Endothelial cell (in vitro differentiated cells): Measurements from ENCODE around the gene DOCK4. TPM values are rescaled to one million over a fixed set of nuclear protein-coding genes. Genes with fewer than 3 reads are reported as not detected.

Experiments used
- DNase-seq: peaks from one replicate; pipeline ENCODE4 v3.0.0; 2021; ENCODE audit warnings: low spot score
- H3K27ac Mint-ChIP-seq: one replicate; pipeline ENCODE4 v1.8.0; 2021; ENCODE audit warnings: mixed read lengths, inconsistent platforms; ENCODE audit not compliant: unreplicated experiment
- H3K27me3 Mint-ChIP-seq: one replicate; pipeline ENCODE4 v1.8.0; 2021; ENCODE audit warnings: mild to moderate bottlenecking, moderate library complexity, mixed read lengths, inconsistent platforms; ENCODE audit not compliant: unreplicated experiment
- H3K36me3 Mint-ChIP-seq: one replicate; pipeline ENCODE4 v1.8.0; 2021; ENCODE audit warnings: mild to moderate bottlenecking, low read depth, mixed read lengths, inconsistent platforms; ENCODE audit not compliant: unreplicated experiment
- H3K4me1 Mint-ChIP-seq: one replicate; pipeline ENCODE4 v1.8.0; 2021; ENCODE audit warnings: mild to moderate bottlenecking, mixed read lengths, inconsistent platforms; ENCODE audit not compliant: unreplicated experiment
- H3K4me3 Mint-ChIP-seq: one replicate; pipeline ENCODE4 v1.8.0; 2021; ENCODE audit warnings: mild to moderate bottlenecking, mixed read lengths, inconsistent platforms; ENCODE audit not compliant: unreplicated experiment
- H3K9me3 Mint-ChIP-seq: one replicate; pipeline ENCODE4 v1.8.0; 2021; ENCODE audit warnings: mixed read lengths, inconsistent platforms; ENCODE audit not compliant: unreplicated experiment
- CTCF ChIP-seq: fragments of 200-600 bp; sonication (generic); IDR thresholded peaks from one replicate; pipeline ENCODE4 v1.5.0; 2021; ENCODE audit warnings: antibody characterized with exemption; ENCODE audit not compliant: unreplicated experiment
- total RNA-seq: library from RNA; stranded (reverse); fragmentation: NEBNext Ultra II Directional; extraction: Animal tissue kit (Norgen Biotek cat#: 25700); gene quantifications from one replicate; pipeline ENCODE4 v1.2.1, GENCODE V29; 2021; ENCODE audit not compliant: unreplicated experiment

DOCK4 gene
- total RNA-seq, 1 donor from 2014 or later = 99.2 TPM

- H3K9me3 Mint-ChIP-seq = no peaks in the 10 kb centered on the region
- H3K27ac Mint-ChIP-seq = no peak overlapping the region
- peaks cover 28% of the 10 kb centered on the region for H3K4me1 Mint-ChIP-seq
- no peak for DNase-seq
- no peak overlapping the region for H3K4me3 Mint-ChIP-seq
- TF ChIP-seq CTCF = no peak
- H3K36me3 Mint-ChIP-seq = peaks cover 4% of the 10 kb centered on the region
- peaks cover 2% of the 10 kb centered on the region for H3K27me3 Mint-ChIP-seq
These were observed 191.9 kb downstream of the DOCK4 start for GRCh38 chr7:112014347-112014746.

- H3K27me3 Mint-ChIP-seq = peaks cover 2% of the 10 kb centered on the region
- no peak for TF ChIP-seq CTCF
- peak overlapping the region; percentile 28 for H3K27ac Mint-ChIP-seq
- peaks cover 4% of the 10 kb centered on the region for H3K36me3 Mint-ChIP-seq
- no peak for DNase-seq
- peaks cover 28% of the 10 kb centered on the region for H3K4me1 Mint-ChIP-seq
- no peak overlapping the region for H3K4me3 Mint-ChIP-seq
- H3K9me3 Mint-ChIP-seq = no peaks in the 10 kb centered on the region
These were observed 192.9 kb downstream of the DOCK4 start for GRCh38 chr7:112013274-112013673.

- H3K27me3 Mint-ChIP-seq = peaks cover 2% of the 10 kb centered on the region
- no peaks in the 10 kb centered on the region for H3K9me3 Mint-ChIP-seq
- no peak for DNase-seq
- H3K4me1 Mint-ChIP-seq = peaks cover 28% of the 10 kb centered on the region
- peak overlapping the region; percentile 34 for H3K27ac Mint-ChIP-seq
- no peak overlapping the region for H3K4me3 Mint-ChIP-seq
- no peak for TF ChIP-seq CTCF
- H3K36me3 Mint-ChIP-seq = peaks cover 4% of the 10 kb centered on the region
These were observed 194.0 kb downstream of the DOCK4 start for GRCh38 chr7:112012242-112012641.

- Mint-ChIP-seq H3K27ac (peak overlapping the region; percentile 33), H3K4me3 (no peak overlapping the region), H3K36me3 (peaks cover 4% of the 10 kb centered on the region), H3K9me3 (no peaks in the 10 kb centered on the region), H3K27me3 (peaks cover 2% of the 10 kb centered on the region), H3K4me1 (peaks cover 34% of the 10 kb centered on the region)
- no peak for DNase-seq
- TF ChIP-seq CTCF = no peak
These were observed 195.2 kb downstream of the DOCK4 start for GRCh38 chr7:112010994-112011393.

GRCh38 chr7:112010109-112010508 lies 196.1 kb downstream of the DOCK4 start:
- Mint-ChIP-seq H3K4me3 (no peak overlapping the region), H3K9me3 (no peaks in the 10 kb centered on the region), H3K27ac (no peak overlapping the region), H3K36me3 (peaks cover 4% of the 10 kb centered on the region), H3K27me3 (peaks cover 2% of the 10 kb centered on the region), H3K4me1 (peaks cover 40% of the 10 kb centered on the region)
- DNase-seq = no peak
- no peak for TF ChIP-seq CTCF
